GM12874 (cell line): ENCODE measurements around the gene SLC9A5.

ENCODE experiments used
- TF ChIP-seq, protein P1 (sequence below): IDR thresholded peaks from 2 replicates; pipeline ENCODE4 v1.5.1; 2011; ENCODE audit warnings: low read depth, mild to moderate bottlenecking, control low read depth, low read length, moderate library complexity; ENCODE audit not compliant: insufficient read depth

The SLC9A5 gene

DNA sequence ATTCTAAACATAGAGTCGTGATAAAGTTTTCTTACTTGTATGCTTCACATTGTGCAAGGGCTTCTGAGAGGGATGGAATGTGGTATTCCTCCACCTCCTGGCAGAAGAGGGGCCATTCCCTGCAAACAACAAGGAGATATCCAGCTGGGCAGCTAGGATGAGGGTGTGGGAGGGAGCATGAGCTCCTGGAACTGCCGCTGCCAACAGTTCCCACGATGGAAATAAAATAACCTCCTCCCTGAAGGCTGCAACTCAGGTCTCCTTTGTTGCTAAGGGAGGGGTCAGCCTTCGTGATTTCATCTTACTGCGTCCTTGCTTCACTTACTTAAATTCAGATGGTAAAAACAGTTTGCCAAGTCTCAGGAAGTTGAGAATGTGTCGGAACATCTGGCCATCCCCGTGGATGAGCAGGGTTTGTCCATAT lies 46.2 kb downstream of the SLC9A5 start:
- TF ChIP-seq, protein P1, sequence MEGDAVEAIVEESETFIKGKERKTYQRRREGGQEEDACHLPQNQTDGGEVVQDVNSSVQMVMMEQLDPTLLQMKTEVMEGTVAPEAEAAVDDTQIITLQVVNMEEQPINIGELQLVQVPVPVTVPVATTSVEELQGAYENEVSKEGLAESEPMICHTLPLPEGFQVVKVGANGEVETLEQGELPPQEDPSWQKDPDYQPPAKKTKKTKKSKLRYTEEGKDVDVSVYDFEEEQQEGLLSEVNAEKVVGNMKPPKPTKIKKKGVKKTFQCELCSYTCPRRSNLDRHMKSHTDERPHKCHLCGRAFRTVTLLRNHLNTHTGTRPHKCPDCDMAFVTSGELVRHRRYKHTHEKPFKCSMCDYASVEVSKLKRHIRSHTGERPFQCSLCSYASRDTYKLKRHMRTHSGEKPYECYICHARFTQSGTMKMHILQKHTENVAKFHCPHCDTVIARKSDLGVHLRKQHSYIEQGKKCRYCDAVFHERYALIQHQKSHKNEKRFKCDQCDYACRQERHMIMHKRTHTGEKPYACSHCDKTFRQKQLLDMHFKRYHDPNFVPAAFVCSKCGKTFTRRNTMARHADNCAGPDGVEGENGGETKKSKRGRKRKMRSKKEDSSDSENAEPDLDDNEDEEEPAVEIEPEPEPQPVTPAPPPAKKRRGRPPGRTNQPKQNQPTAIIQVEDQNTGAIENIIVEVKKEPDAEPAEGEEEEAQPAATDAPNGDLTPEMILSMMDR = no peak

DNA sequence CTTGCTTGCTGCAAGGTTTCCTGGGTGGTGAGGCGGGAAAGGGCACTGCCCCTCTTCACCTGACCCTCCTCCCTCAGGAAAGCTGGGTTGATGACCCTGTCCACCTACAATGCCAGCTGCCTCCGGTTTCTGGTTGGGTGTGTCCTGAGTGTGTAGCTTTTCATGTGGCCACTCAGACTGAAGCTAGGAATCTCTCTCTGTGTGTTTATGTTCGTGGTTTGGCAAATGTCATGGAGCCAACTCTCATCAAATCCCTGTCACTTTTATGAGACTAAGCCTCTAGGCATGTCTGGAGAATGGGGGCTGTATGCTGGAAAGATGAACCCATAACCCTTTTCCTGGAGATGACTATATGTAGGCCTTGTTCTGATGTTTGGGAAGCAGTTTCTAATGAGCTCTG lies 47.6 kb downstream of the SLC9A5 start:
- TF ChIP-seq, protein P1 = no peak

DNA sequence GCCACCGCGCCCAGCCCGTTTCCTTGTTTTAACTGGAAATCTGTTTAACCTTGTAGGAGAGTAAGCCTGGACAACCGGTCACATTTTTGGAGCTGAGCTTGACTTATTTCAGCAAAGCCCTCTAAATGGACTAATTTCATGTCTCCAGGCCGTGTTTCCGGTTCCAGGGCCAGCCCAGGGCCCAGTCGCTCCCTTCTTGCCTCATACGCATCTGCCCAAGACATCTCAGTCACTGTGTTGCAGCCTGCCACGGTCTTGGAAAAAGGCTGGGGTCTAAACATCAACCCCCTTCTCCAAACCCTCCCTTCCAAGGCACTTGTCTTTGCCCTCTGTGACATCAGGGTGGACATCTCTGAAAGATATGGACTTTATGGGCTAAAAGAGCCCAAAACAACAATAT lies 49.5 kb downstream of the SLC9A5 start:
- TF ChIP-seq, protein P1 = no peak

DNA sequence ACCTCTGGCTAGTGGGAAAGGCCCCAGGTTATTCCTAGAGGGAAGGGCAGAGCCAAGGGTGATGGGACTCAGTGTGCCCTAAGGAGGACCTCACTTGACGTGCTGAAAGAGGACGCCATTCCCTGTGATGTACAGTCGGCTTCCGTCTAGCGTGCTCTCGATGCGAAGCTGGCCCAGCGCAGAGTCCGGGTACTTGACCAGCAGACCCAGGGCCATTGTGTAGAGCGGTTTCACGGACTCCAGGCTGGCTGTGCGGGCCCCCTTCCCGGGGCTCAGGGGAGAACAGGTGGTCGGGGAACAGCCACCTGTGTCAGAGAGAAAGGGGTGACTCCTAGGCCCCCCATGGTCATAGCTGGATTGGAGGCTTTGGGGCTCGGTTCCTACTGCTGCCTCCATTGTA lies 50.5 kb downstream of the SLC9A5 start:
- TF ChIP-seq, protein P1 = no peak

DNA sequence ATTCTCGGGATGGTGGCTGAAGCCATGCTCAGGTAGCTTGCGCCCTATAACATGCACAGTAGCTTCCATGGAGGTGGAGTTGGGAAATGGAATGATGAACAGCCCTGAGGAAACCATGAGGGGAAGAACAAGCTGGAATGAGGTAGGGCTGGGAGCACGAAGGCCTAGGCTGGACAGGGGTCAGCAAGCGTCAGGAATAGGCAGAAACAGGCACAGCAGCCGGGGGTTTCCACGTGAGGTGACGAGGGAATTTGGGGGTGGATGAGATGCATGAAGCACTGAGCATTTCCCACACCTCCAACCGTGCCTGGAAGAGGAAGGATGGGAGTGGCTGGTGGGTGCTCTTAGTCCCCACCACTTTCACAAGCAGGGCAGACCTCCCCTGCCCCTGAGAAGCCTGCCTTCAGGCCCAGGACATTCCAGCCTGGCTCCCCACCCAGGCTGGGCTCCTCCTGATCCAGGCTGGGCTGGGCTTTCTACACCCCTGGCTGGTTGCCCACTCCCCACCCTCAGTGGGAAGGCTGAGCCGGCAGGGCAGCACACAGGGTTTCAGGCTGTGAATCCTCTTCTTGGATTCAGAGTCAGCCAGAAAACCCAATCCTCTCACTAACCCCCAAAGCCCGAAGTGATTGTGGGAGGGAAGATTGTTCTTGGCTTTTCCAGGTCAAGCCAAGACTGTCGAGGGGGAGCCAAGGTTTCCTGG lies 52.5 kb downstream of the SLC9A5 start:
- TF ChIP-seq, protein P1 = no peak

DNA sequence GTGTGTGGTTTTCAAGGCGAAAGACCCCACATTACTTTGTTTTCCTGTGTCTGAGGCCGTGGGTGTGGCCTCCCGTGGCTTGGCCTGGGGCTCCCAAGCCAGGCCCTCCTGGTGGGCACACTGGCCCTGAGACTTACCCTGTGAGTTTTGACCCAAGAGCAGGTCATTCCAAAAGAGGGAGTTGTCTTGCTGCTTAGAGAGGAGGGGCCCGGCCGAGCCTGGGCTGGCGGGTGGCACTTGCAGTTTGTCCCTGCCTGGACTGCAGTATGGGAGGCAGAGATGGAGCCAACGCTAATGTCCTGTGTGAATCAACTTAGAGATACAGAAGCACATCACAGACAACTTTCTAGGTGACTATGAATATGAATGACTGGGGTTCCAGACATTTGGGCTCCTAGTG lies 53.3 kb downstream of the SLC9A5 start:
- TF ChIP-seq, protein P1 = no peak

DNA sequence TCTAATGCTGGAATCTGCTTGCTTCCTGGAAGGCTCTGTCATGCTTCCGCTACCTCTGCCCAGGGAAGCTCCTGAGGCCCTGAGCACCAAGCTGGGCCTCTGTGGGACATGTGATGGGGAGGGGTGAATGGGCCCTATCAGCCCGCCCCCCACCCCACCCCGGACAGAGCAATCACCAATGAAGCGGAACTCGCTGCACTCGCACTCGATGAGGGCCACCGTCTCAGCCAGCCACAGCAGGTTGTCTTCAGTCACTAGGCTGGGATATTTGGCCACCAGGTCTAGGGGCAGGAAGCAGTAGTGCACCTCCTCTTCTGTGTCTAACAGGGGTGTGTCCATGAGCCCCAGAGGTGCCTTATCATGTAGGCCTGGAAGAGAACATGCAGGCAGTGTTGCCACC lies 54.2 kb downstream of the SLC9A5 start:
- TF ChIP-seq, protein P1 = no peak
